ENCODE data around the gene CTF1. TPM values are rescaled to one million over a fixed set of nuclear protein-coding genes. Genes with fewer than 3 reads are reported as not detected.
A peak's percentile ranks its signal among the peaks of the same experiment; 100 is the strongest.

The CTF1 gene
- total RNA-seq (1 to 10 TPM; 1.6 to 3.2 (median 1.9) TPM), polyA plus RNA-seq (1 to 10 TPM; 2.5 to 2.9 TPM)

- no peaks in the 10 kb centered on the region for H3K9me3 ChIP-seq
- peak within 1 kb of the TSS; percentile 30 to 43 (median 38) for H3K4me3 ChIP-seq
- peaks cover 0 to 8% (median 0%) of the 10 kb centered on the region in 3 donors for H3K4me1 ChIP-seq
- no peaks in the 10 kb centered on the region for H3K36me3 ChIP-seq
- DNase-seq, result peak; percentile 59 to 87 (median 71)
- intact Hi-C loops (cut with DNase I), result no loop called here
- no peak for FAIRE-seq
- no peaks in the 10 kb centered on the region for H3K27me3 ChIP-seq
- peak within 1 kb of the TSS; percentile 85 to 97 (median 92) for H3K27ac ChIP-seq
- no peak for TF ChIP-seq CTCF (IDR thresholded peaks at IDR 0.05)
- WGBS, 2 donors, result 12% methylated on average over 23 to 31 of the region's 31 CpGs
- peak; percentile 29 to 57 (median 49) for ATAC-seq
Measured at GRCh38 chr16:30896261-30896888, at the start of gene CTF1. TSS of gene CTF1 (plus strand) at chr16:30896614. CDS start at chr16:30896644, 30 bp downstream.

GRCh38 chr16:30846649-30847402 is 49.6 kb upstream of the CTF1 start:
- H3K27me3 ChIP-seq, result no peaks in the 10 kb centered on the region
- DNase-seq (no peak), ATAC-seq (no peak), FAIRE-seq (no peak)
- no peaks in the 10 kb centered on the region for H3K9me3 ChIP-seq
- WGBS, 2 donors, result 82 to 84% methylated on average over 4 of the region's 4 CpGs
- H3K36me3 ChIP-seq, result no peaks in the 10 kb centered on the region
- H3K4me1 ChIP-seq, result peaks cover 0 to 5% (median 3%) of the 10 kb centered on the region in 3 donors
- no peak for TF ChIP-seq CTCF (IDR thresholded peaks at IDR 0.05)
- intact Hi-C loops (cut with DNase I), result loop anchor here in 2 of 3 donors (5.0 kb wide), 2 partner anchors 65 to 70 kb away; no protein-coding TSS in a partner anchor
- no peak overlapping the region for H3K27ac ChIP-seq
- no peak overlapping the region for H3K4me3 ChIP-seq

GRCh38 chr16:30850246-30850645 is 46.2 kb upstream of the CTF1 start:
- Histone ChIP-seq H3K36me3 (no peaks in the 10 kb centered on the region), H3K9me3 (no peaks in the 10 kb centered on the region), H3K4me1 (peaks cover 0 to 2% (median 0%) of the 10 kb centered on the region in 3 donors), H3K27ac (no peak overlapping the region), H3K4me3 (no peak overlapping the region), H3K27me3 (no peaks in the 10 kb centered on the region)
- no peak for TF ChIP-seq CTCF (IDR thresholded peaks at IDR 0.05)
- 39 to 54% methylated on average over 1 of the region's 1 CpG for WGBS, 2 donors
- no peak for ATAC-seq
- FAIRE-seq, result no peak
- intact Hi-C loops (cut with DNase I), result no loop called here
- DNase-seq, result no peak

GRCh38 chr16:30853758-30854157 is 42.7 kb upstream of the CTF1 start:
- Histone ChIP-seq H3K27ac (no peak overlapping the region), H3K36me3 (no peaks in the 10 kb centered on the region), H3K4me1 (no peaks in the 10 kb centered on the region), H3K27me3 (no peaks in the 10 kb centered on the region), H3K4me3 (no peak overlapping the region), H3K9me3 (no peaks in the 10 kb centered on the region)
- WGBS, 2 donors, result 96 to 100% methylated on average over 2 of the region's 2 CpGs
- DNase-seq (no peak), ATAC-seq (no peak), FAIRE-seq (no peak)
- TF ChIP-seq CTCF (IDR thresholded peaks at IDR 0.05), result no peak
- intact Hi-C loops (cut with DNase I), result no loop called here

GRCh38 chr16:30858111-30858495 is 38.3 kb upstream of the CTF1 start:
- WGBS, 2 donors, result 91% methylated on average over 3 of the region's 3 CpGs
- no peaks in the 10 kb centered on the region for H3K9me3 ChIP-seq
- H3K4me3 ChIP-seq, result no peak overlapping the region
- no peak for DNase-seq
- intact Hi-C loops (cut with DNase I), result no loop called here
- ATAC-seq, result no peak
- FAIRE-seq, result no peak
- no peaks in the 10 kb centered on the region for H3K4me1 ChIP-seq
- H3K27me3 ChIP-seq, result no peaks in the 10 kb centered on the region
- no peak overlapping the region for H3K27ac ChIP-seq
- H3K36me3 ChIP-seq, result no peaks in the 10 kb centered on the region
- TF ChIP-seq CTCF (IDR thresholded peaks at IDR 0.05), result no peak
